Stimulated activated CD8-positive, alpha-beta memory T cell treated with anti-CD3 and anti-CD28 coated beads, Interleukin-4, amount 100 ng/mL, for 24 hours (primary cell): ENCODE data around the gene RIN3.

Experiments used
- DNase-seq: peaks from one replicate; pipeline ENCODE4 v3.0.0-alpha.2; 2020; ENCODE audit warnings: low read depth

RIN3 gene

GRCh38 chr14:92556863-92557543 is 43.4 kb downstream of the RIN3 start:
- no peak for DNase-seq

GRCh38 chr14:92557544-92557912 is 43.9 kb downstream of the RIN3 start:
- DNase-seq, result no peak

- no peak for DNase-seq
Measured at GRCh38 chr14:92558319-92558718, 44.7 kb downstream of the RIN3 start.

GRCh38 chr14:92559486-92559885 is 45.9 kb downstream of the RIN3 start:
- DNase-seq, result no peak

- DNase-seq, result no peak
Measured at GRCh38 chr14:92560106-92560865, 46.7 kb downstream of the RIN3 start.

- DNase-seq, result no peak
Measured at GRCh38 chr14:92561906-92562479, 48.4 kb downstream of the RIN3 start.

GRCh38 chr14:92563359-92563758 is 49.8 kb downstream of the RIN3 start:
- no peak for DNase-seq

GRCh38 chr14:92563765-92564285 is 50.2 kb downstream of the RIN3 start:
- no peak for DNase-seq

GRCh38 chr14:92564344-92565039 is 50.9 kb downstream of the RIN3 start:
- no peak for DNase-seq

- DNase-seq, result no peak
Measured at GRCh38 chr14:92565040-92565717, 51.6 kb downstream of the RIN3 start.

GRCh38 chr14:92565718-92566115 is 52.1 kb downstream of the RIN3 start:
- DNase-seq, result no peak

GRCh38 chr14:92567173-92567725 is 53.7 kb downstream of the RIN3 start:
- no peak for DNase-seq

GRCh38 chr14:92568621-92569479 is 55.3 kb downstream of the RIN3 start:
- peak; percentile 33 for DNase-seq

GRCh38 chr14:92570674-92571262 is 57.2 kb downstream of the RIN3 start:
- DNase-seq, result no peak

- DNase-seq, result no peak
Measured at GRCh38 chr14:92572050-92572449, 58.5 kb downstream of the RIN3 start.

- no peak for DNase-seq
Measured at GRCh38 chr14:92573761-92574498, 60.3 kb downstream of the RIN3 start.

- no peak for DNase-seq
Measured at GRCh38 chr14:92575061-92575747, 61.6 kb downstream of the RIN3 start.

- no peak for DNase-seq
Measured at GRCh38 chr14:92575748-92576303, 62.2 kb downstream of the RIN3 start.

GRCh38 chr14:92577321-92577742 is 63.8 kb downstream of the RIN3 start:
- DNase-seq, result no peak
